HEK293 (cell line): ENCODE measurements around the gene EFCAB12.

Experiments used
- MZF1 ChIP-seq: fragments of 450-650 bp; formaldehyde crosslinking; IDR thresholded peaks from 2 replicates; pipeline ENCODE4 v1.5.1; 2017; ENCODE audit warnings: missing biosample characterization, missing genetic modification characterization, borderline replicate concordance
- ZNF121 ChIP-seq: fragments of 450-650 bp; formaldehyde crosslinking; IDR thresholded peaks from 2 replicates; pipeline ENCODE4 v1.5.1; 2016; ENCODE audit warnings: missing biosample characterization, missing genetic modification characterization
- ZNF292 ChIP-seq: fragments of 450-650 bp; formaldehyde crosslinking; IDR thresholded peaks from 2 replicates; pipeline ENCODE4 v1.5.1; 2016; ENCODE audit warnings: low read depth, missing biosample characterization, missing genetic modification characterization, borderline replicate concordance
- ZNF391 ChIP-seq: fragments of 450-650 bp; formaldehyde crosslinking; IDR thresholded peaks from 2 replicates; pipeline ENCODE4 v1.5.1; 2016; ENCODE audit warnings: low read depth, missing biosample characterization, missing genetic modification characterization, borderline replicate concordance
- TF ChIP-seq, protein P1 (sequence below): fragments of 450-650 bp; formaldehyde crosslinking; IDR thresholded peaks from 2 replicates; pipeline ENCODE4 v1.5.1; 2016; ENCODE audit warnings: missing biosample characterization, missing genetic modification characterization
- TF ChIP-seq, protein P2 (sequence below): fragments of 450-650 bp; formaldehyde crosslinking; IDR thresholded peaks from 2 replicates; pipeline ENCODE4 v1.5.1; 2016; ENCODE audit warnings: missing biosample characterization, missing genetic modification characterization

DNA sequence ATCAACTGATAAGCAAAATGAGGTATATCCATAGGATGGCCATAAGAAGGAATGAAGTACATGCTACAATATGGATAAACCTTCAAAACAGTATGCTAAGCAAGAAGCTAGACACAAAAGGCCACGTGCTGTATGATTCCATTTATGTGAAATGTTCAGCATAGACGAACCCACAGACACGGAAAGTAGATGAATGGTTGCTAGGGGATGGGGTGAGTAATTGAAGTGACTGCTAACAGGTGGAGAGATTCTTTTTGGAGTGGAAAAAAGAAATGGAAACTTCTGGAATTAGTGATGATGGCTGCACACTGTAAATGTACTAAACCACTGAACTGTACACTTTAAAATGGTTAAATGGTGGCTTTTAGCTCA is 630 bp upstream of the EFCAB12 start:
- TF ChIP-seq MZF1 (tag by site-specific recombination) (no peak), ZNF121 (tag by site-specific recombination) (no peak), ZNF292 (tag by site-specific recombination) (no peak), ZNF391 (tag by site-specific recombination) (no peak)
- TF ChIP-seq, protein P1, sequence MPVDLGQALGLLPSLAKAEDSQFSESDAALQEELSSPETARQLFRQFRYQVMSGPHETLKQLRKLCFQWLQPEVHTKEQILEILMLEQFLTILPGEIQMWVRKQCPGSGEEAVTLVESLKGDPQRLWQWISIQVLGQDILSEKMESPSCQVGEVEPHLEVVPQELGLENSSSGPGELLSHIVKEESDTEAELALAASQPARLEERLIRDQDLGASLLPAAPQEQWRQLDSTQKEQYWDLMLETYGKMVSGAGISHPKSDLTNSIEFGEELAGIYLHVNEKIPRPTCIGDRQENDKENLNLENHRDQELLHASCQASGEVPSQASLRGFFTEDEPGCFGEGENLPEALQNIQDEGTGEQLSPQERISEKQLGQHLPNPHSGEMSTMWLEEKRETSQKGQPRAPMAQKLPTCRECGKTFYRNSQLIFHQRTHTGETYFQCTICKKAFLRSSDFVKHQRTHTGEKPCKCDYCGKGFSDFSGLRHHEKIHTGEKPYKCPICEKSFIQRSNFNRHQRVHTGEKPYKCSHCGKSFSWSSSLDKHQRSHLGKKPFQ (tag by site-specific recombination), result no peak
- TF ChIP-seq, protein P2, sequence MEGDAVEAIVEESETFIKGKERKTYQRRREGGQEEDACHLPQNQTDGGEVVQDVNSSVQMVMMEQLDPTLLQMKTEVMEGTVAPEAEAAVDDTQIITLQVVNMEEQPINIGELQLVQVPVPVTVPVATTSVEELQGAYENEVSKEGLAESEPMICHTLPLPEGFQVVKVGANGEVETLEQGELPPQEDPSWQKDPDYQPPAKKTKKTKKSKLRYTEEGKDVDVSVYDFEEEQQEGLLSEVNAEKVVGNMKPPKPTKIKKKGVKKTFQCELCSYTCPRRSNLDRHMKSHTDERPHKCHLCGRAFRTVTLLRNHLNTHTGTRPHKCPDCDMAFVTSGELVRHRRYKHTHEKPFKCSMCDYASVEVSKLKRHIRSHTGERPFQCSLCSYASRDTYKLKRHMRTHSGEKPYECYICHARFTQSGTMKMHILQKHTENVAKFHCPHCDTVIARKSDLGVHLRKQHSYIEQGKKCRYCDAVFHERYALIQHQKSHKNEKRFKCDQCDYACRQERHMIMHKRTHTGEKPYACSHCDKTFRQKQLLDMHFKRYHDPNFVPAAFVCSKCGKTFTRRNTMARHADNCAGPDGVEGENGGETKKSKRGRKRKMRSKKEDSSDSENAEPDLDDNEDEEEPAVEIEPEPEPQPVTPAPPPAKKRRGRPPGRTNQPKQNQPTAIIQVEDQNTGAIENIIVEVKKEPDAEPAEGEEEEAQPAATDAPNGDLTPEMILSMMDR (tag by site-specific recombination), result no peak
